H9 (cell line): ENCODE results near the gene MORF4L2. TPM values are rescaled to one million over a fixed set of nuclear protein-coding genes. Genes with fewer than 3 reads are reported as not detected.

Source experiments
- DNase-seq: peaks from one replicate; pipeline ENCODE4 v3.0.0-alpha.2; 2017
- H2AFZ ChIP-seq: one replicate; pipeline ENCODE4 v1.6.1; 2013; ENCODE audit warnings: mild to moderate bottlenecking, low read length, control low read depth, moderate library complexity
- H2AK5ac ChIP-seq: 2 replicates; pipeline ENCODE4 v1.6.1; 2013; ENCODE audit warnings: low read length, control low read depth, mixed read lengths; ENCODE audit not compliant: insufficient read length
- H2BK120ac ChIP-seq: one replicate; pipeline ENCODE4 v1.6.1; 2013; ENCODE audit warnings: low read depth, mild to moderate bottlenecking, low read length, control low read depth, inconsistent platforms; ENCODE audit not compliant: poor library complexity, severe bottlenecking
- H2BK12ac ChIP-seq: 2 replicates; pipeline ENCODE4 v1.6.1; 2013; ENCODE audit warnings: low read length, control low read depth, mixed read lengths, low read depth; ENCODE audit not compliant: insufficient read length
- H2BK15ac ChIP-seq: 2 replicates; pipeline ENCODE4 v1.6.1; 2013; ENCODE audit warnings: low read depth, low read length, control low read depth
- H2BK20ac ChIP-seq: one replicate; pipeline ENCODE4 v1.6.1; 2013; ENCODE audit warnings: low read depth, mild to moderate bottlenecking, low read length, control low read depth, inconsistent platforms; ENCODE audit not compliant: poor library complexity, severe bottlenecking
- H2BK5ac ChIP-seq: 2 replicates; pipeline ENCODE4 v1.6.1; 2013; ENCODE audit warnings: low read length, control low read depth, mixed read lengths; ENCODE audit not compliant: insufficient read length
- H3K14ac ChIP-seq: 2 replicates; pipeline ENCODE4 v1.6.1; 2013; ENCODE audit warnings: low read length, control low read depth; ENCODE audit not compliant: insufficient read depth
- H3K18ac ChIP-seq: 2 replicates; pipeline ENCODE4 v1.6.1; 2013; ENCODE audit warnings: low read depth, mild to moderate bottlenecking, mixed read lengths, low read length, control low read depth; ENCODE audit not compliant: insufficient read length
- H3K23ac ChIP-seq: 2 replicates; pipeline ENCODE4 v1.6.1; 2013; ENCODE audit warnings: low read length, control low read depth, mixed read lengths, low read depth; ENCODE audit not compliant: insufficient read length
- H3K23me2 ChIP-seq: 2 replicates; pipeline ENCODE4 v1.6.1; 2013; ENCODE audit warnings: low read depth, mild to moderate bottlenecking, mixed read lengths, low read length, control low read depth; ENCODE audit not compliant: insufficient read length, poor library complexity, severe bottlenecking
- H3K27ac ChIP-seq: 2 replicates; pipeline ENCODE4 v1.5.1; 2013; ENCODE audit warnings: low read length, control low read depth, mixed read lengths, low read depth; ENCODE audit not compliant: insufficient read length
- H3K27me3 ChIP-seq: 2 replicates; pipeline ENCODE4 v1.6.1; 2013; ENCODE audit warnings: low read length, control low read depth, inconsistent platforms; ENCODE audit not compliant: insufficient read depth
- H3K4ac ChIP-seq: 2 replicates; pipeline ENCODE4 v1.6.1; 2013; ENCODE audit warnings: low read depth, mild to moderate bottlenecking, control low read depth, inconsistent platforms, low read length, moderate library complexity
- H3K4me1 ChIP-seq: 2 replicates; pipeline ENCODE4 v1.6.1; 2013; ENCODE audit warnings: low read length, control low read depth, inconsistent platforms; ENCODE audit not compliant: insufficient read depth
- H3K4me2 ChIP-seq: 2 replicates; pipeline ENCODE4 v1.6.1; 2013; ENCODE audit warnings: low read length, control low read depth, mixed read lengths; ENCODE audit not compliant: insufficient read length, insufficient read depth
- H3K56ac ChIP-seq: 2 replicates; pipeline ENCODE4 v1.6.1; 2013; ENCODE audit warnings: low read depth, mild to moderate bottlenecking, mixed read lengths, low read length, control low read depth; ENCODE audit not compliant: insufficient read length
- H3K79me1 ChIP-seq: 2 replicates; pipeline ENCODE4 v1.6.1; 2013; ENCODE audit warnings: low read depth, mild to moderate bottlenecking, moderate library complexity, low read length, control low read depth, inconsistent platforms; ENCODE audit not compliant: insufficient read depth, poor library complexity, severe bottlenecking
- H3K79me2 ChIP-seq: 2 replicates; pipeline ENCODE4 v1.6.1; 2013; ENCODE audit warnings: low read length, control low read depth, inconsistent platforms; ENCODE audit not compliant: insufficient read depth
- H3K9ac ChIP-seq: 2 replicates; pipeline ENCODE4 v1.6.1; 2013; ENCODE audit warnings: low read length, control low read depth, mixed read lengths; ENCODE audit not compliant: insufficient read length; ENCODE audit errors: extremely low read depth
- H3K9me3 ChIP-seq: one replicate; pipeline ENCODE4 v1.6.1; 2013; ENCODE audit warnings: low read depth, low read length, inconsistent platforms; ENCODE audit not compliant: control insufficient read depth
- H3T11ph ChIP-seq: one replicate; pipeline ENCODE4 v1.6.1; 2013; ENCODE audit warnings: mild to moderate bottlenecking, low read length, control low read depth, inconsistent platforms
- H4K20me1 ChIP-seq: one replicate; pipeline ENCODE4 v1.6.1; 2013; ENCODE audit not compliant: control insufficient read depth, insufficient read length, insufficient read depth
- H4K5ac ChIP-seq: 2 replicates; pipeline ENCODE4 v1.6.1; 2013; ENCODE audit warnings: low read depth, mild to moderate bottlenecking, mixed read lengths, low read length, control low read depth; ENCODE audit not compliant: insufficient read length
- H4K8ac ChIP-seq: replicated peaks from 2 replicates; pipeline ENCODE4 v1.6.1; 2013; ENCODE audit warnings: low read length, control low read depth, mixed read lengths, low read depth; ENCODE audit not compliant: insufficient read length
- H4K91ac ChIP-seq: 2 replicates; pipeline ENCODE4 v1.6.1; 2013; ENCODE audit warnings: low read depth, mild to moderate bottlenecking, moderate library complexity, mixed read lengths, low read length, control low read depth; ENCODE audit not compliant: insufficient read length
- H3K27ac Mint-ChIP-seq, 3 experiments: 2 replicates in 2 of 3; 3 replicates in 1 of 3; pipeline ENCODE4 v1.8.0; 2020 to 2021; ENCODE audit warnings: mixed read lengths in 3 of 3, mild to moderate bottlenecking in 1 of 3, moderate library complexity in 1 of 3
- H3K27me3 Mint-ChIP-seq: 2 replicates; pipeline ENCODE4 v1.8.0; 2021; ENCODE audit warnings: low read depth, mild to moderate bottlenecking, moderate library complexity, mixed read lengths
- H3K36me3 Mint-ChIP-seq, 3 experiments: 2 replicates in 2 of 3; 3 replicates in 1 of 3; pipeline ENCODE4 v1.8.0; 2020 to 2021; ENCODE audit warnings: low read depth in 3 of 3, mixed read lengths in 3 of 3; ENCODE audit not compliant: insufficient read depth in 1 of 3
- H3K4me1 Mint-ChIP-seq, 2 experiments: 2 replicates each; pipeline ENCODE4 v1.8.0; 2020; ENCODE audit warnings: mixed read lengths in 2 of 2
- H3K4me3 Mint-ChIP-seq, 2 experiments: 2 replicates in 1 of 2; 3 replicates in 1 of 2; pipeline ENCODE4 v1.8.0; 2020 to 2021; ENCODE audit warnings: mild to moderate bottlenecking in 2 of 2, mixed read lengths in 2 of 2, moderate library complexity in 1 of 2
- H3K9me3 Mint-ChIP-seq, 2 experiments: 2 replicates in 1 of 2; 3 replicates in 1 of 2; pipeline ENCODE4 v1.8.0; 2020; ENCODE audit warnings: mild to moderate bottlenecking in 2 of 2, mixed read lengths in 2 of 2, moderate library complexity in 1 of 2
- CTCF ChIP-seq: fragments of 200-600 bp; sonication (generic); conservative IDR thresholded peaks from 3 replicates; pipeline ENCODE4 v1.8.0; 2021; ENCODE audit warnings: antibody characterized with exemption, mild to moderate bottlenecking
- WGBS: extraction: QIAGEN DNeasy Blood & Tissue Kit; methylation state at CpG from one replicate; pipeline ENCODE4 v1.1.7; 2013; ENCODE audit warnings: missing lambda C conversion rate, low lambda C conversion rate, mixed read lengths; ENCODE audit not compliant: insufficient read length; ENCODE audit errors: extremely low coverage; 5-methylcytosine and 5-hydroxymethylcytosine counted together
- total RNA-seq: library from RNA; stranded (reverse); gene quantifications from 2 replicates; pipeline ENCODE4 v1.2.1, GENCODE V29; 2021

MORF4L2 gene
- total RNA-seq, 1 experiment from 2014 or later = 378 TPM

DNA sequence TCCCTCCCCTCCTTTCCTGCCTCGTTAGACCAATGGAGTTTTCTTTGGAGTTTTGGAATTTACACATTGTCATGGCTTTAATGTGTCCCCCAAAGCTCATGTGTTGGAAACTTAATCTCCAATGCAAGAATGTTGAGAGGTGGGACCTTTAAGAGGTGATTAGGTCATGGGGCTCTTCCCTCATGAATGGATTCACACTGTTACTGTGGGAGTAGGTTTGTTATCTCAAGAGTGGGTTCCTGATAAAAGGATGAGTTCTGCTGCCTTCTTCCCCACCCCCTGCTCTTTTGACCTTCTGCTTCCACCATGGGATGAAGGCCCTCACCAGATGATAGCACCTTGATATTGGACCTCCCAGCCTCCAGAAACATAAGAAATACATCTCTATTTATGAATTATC lies 16.8 kb downstream of the MORF4L2 start:
- Histone ChIP-seq H2AK5ac (no peak overlapping the region), H2AFZ (no peak overlapping the region), H4K8ac (no peak overlapping the region), H2BK20ac (no peak overlapping the region), H3K4me2 (no peak overlapping the region), H3K18ac (no peak overlapping the region), H3K56ac (no peak overlapping the region), H2BK15ac (no peak overlapping the region), H3K27me3 (no peaks in the 10 kb centered on the region), H3K14ac (no peak overlapping the region), H3K23me2 (no peaks in the 10 kb centered on the region), H4K5ac (no peak overlapping the region), H3K79me1 (no peaks in the 10 kb centered on the region), H3K23ac (no peak overlapping the region), H2BK120ac (no peak overlapping the region), H4K20me1 (no peaks in the 10 kb centered on the region), H3T11ph (no peak overlapping the region), H2BK12ac (no peak overlapping the region), H3K9ac (no peak overlapping the region), H2BK5ac (no peak overlapping the region), H3K79me2 (no peaks in the 10 kb centered on the region), H3K4me1 (no peaks in the 10 kb centered on the region), H3K4ac (no peak overlapping the region), H3K27ac (no peak overlapping the region), H3K9me3 (no peaks in the 10 kb centered on the region), H4K91ac (no peak overlapping the region)
- no CpG with 5 or more reads among the region's 1 CpG for WGBS
- H3K4me1 Mint-ChIP-seq = peaks cover 2 to 5% of the 10 kb centered on the region in 2 experiments; a peak in 3 of 4 replicates
- peaks cover 2% of the 10 kb centered on the region; the same call in 1 of the 2 replicates for H3K27me3 Mint-ChIP-seq
- H3K9me3 Mint-ChIP-seq = peaks cover 0 to 32% of the 10 kb centered on the region in 2 experiments; a peak in 1 of 5 replicates
- no peak overlapping the region for H3K27ac Mint-ChIP-seq
- TF ChIP-seq CTCF = no peak
- DNase-seq = no peak
- H3K36me3 Mint-ChIP-seq = no peaks in the 10 kb centered on the region
- H3K4me3 Mint-ChIP-seq = no peak overlapping the region
